Astrocyte of the cerebellum (primary cell): Measurements from ENCODE around the gene IFNK.

Source experiments
- DNase-seq: peaks from one replicate; pipeline ENCODE4 v3.0.0-alpha.2; 2011; ENCODE audit warnings: low read depth
- H3K4me3 ChIP-seq: 2 replicates; pipeline ENCODE4 v1.5.1; 2011; ENCODE audit warnings: mild to moderate bottlenecking, low read depth, low read length, moderate library complexity
- CTCF ChIP-seq: IDR thresholded peaks from 2 replicates; pipeline ENCODE4 v1.5.1; 2012; ENCODE audit warnings: low read length, low read depth, moderate library complexity, mild to moderate bottlenecking; ENCODE audit errors: missing control alignments
- in situ Hi-C: cut with HindIII; loops from 2 replicates; pipeline ENCODE4 v1.10.0; 2017; ENCODE audit warnings: low sequenced_read_pairs

IFNK gene

GRCh38 chr9:27529316-27530278 lies 5.5 kb downstream of the IFNK start, which contains the start of gene MOB3B:
TSS of gene MOB3B (minus strand) at chr9:27529814. CDS start at chr9:27455550, 74,264 bp downstream.
- peak within 1 kb of the TSS; percentile 54 for H3K4me3 ChIP-seq
- in situ Hi-C loops, result no loop called here
- TF ChIP-seq CTCF, result peak; percentile 89
- DNase-seq, result peak; percentile 27

- no peak for DNase-seq
- H3K4me3 ChIP-seq, result no peak overlapping the region
- in situ Hi-C loops, result no loop called here
- no peak for TF ChIP-seq CTCF
Measured at GRCh38 chr9:27530915-27531755, 7.0 kb downstream of the IFNK start.

- no peak for DNase-seq
- no peak overlapping the region for H3K4me3 ChIP-seq
- no peak for TF ChIP-seq CTCF
- in situ Hi-C loops, result no loop called here
Measured at GRCh38 chr9:27532046-27532445, 8.0 kb downstream of the IFNK start.

- H3K4me3 ChIP-seq, result no peak overlapping the region
- in situ Hi-C loops, result no loop called here
- no peak for TF ChIP-seq CTCF
- DNase-seq, result no peak
Measured at GRCh38 chr9:27533311-27533710, 9.2 kb downstream of the IFNK start.

DNA sequence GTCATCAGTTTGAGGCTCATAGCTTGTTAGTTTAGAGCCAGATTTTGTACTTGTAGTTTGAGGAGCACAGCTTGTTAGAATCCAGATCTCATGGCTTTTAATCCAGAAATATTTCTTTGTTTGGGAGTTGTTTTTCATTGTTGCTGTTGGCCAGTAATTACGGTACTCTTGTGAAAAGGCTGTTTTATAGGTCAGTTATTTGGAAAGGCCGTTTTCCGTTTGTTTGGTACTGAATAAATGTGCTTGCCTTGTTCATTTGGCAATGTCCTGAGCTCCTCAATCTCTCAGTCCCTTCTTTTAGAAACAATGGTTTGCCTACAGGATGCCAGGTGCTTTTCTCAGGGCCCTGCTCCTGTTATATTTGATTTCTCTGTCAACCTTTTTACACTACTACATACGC lies 10.0 kb downstream of the IFNK start:
- no peak for DNase-seq
- no peak for TF ChIP-seq CTCF
- in situ Hi-C loops, result no loop called here
- no peak overlapping the region for H3K4me3 ChIP-seq

GRCh38 chr9:27534658-27535209 lies 10.6 kb downstream of the IFNK start:
- DNase-seq, result no peak
- in situ Hi-C loops, result no loop called here
- TF ChIP-seq CTCF, result no peak
- no peak overlapping the region for H3K4me3 ChIP-seq
